NCI-H1694 treated with DMSO at 0.1 percent for 48 hours (cell line): Measurements from ENCODE around the gene MCAM.

Source experiments
- DNase-seq: peaks from one replicate; lab custom pipeline; 2025; lab: John Stamatoyannopoulos, UW

MCAM gene

DNA sequence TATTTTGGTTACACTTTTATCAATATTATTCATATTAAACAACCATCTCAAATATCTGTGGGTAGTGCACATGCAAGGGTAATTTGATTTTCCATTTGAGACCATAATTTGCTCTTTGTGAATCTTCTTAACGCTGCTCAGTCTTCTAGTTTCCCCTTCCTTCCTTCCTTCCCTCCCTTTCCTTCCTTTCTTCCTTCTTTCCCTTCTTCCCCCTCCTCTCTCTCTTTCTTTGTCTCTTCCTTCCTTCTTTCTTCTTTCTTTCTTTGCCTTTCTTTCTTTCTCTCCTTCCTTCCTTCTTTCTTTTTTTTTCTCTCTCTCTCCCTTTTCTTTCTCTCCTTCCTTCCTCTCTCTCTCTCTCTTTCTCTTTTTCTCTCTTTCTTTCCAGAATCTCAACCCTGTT, 13.3 kb upstream of the MCAM start:
- no peak for DNase-seq

DNA sequence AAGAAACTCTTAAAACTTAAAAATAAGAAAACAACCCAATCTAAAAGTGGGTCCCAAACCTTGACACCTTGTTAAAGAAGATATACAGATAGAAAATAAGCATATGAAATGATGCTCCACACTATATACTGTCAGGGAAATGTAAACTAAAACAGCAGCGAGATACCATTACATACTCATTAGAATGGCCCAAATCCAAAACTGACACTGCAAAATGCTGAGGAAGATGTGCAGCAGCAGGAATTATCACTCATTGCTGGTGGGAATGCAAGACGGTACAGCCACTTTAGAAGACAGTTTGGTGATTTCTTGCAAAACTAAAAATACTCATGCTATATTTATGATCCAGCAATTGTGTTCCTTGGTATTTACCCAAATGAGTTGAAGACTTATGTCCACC, 12.4 kb upstream of the MCAM start:
- no peak for DNase-seq

DNA sequence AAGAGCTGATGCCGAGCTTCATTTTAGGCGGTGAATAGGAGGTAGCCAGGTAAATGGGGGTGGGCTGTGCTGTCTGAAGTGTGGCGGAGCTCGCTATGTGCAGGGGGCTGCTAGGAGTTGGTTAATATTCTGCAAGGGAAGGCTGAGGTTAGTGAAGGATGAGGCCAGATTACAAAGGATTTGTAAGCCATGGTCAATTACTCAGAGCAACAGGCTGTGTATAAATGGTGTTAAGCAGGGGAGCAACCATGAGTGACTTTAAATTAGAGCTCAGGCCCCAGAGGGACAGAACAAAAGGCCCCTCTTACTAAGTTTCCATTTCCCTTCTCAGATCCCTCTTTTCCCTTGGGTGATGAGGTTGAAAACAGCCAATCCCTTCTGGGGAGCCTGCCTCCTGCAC, 7.3 kb upstream of the MCAM start:
- no peak for DNase-seq

DNA sequence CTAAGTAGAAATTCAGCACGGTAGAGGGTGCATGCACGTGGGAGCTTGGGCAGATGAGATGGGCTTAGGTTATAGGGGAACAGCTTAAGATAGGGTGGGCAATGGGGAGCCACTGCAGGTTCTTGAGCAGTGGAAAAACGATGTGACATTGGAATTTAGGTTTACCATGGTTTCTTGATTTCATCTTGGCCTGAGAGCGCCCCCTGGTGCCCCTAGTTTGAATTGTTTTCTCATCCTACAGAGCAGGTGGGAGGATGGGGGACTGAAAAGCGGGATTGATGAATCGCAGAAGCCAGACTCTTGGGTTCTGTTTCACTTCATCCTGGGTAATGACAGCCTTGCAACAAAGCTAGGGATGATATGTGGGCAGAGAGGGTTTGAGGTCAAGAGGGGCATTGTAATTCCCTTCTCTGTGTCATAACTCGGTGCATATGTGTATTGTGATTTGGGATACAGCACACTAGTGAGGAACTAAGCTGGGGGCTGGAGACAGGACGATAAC, 6.7 kb upstream of the MCAM start:
- peak; percentile 36 for DNase-seq

DNA sequence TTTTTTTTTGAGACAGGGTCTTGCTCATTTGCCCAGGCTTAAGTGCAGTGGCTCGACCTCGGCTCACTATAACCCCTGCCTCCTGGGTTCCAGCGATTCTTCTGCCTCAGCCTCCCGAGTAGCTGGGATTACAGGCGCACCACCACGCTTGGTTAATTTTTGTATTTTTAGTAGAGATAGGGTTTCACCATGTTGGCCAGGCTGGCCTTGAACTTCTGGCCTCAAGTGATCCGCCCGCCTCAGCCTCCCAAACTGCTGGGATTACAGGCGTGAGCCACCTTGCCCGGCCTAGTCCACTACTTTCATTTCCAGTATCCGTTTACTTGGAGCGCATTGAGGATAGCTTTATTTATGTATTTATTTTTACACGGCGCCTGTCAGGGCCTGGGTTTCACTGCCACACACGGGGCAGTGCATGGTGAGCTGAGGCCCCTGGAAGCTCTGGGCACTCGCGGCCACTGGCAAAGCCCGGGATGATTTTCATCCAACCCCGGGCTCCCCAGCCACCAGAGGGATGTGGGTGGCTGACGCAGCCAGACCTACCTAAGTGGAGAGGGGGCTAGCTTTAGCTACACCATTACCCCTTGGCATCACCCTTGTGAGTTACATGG, 6.1 kb upstream of the MCAM start:
- DNase-seq, result no peak

DNA sequence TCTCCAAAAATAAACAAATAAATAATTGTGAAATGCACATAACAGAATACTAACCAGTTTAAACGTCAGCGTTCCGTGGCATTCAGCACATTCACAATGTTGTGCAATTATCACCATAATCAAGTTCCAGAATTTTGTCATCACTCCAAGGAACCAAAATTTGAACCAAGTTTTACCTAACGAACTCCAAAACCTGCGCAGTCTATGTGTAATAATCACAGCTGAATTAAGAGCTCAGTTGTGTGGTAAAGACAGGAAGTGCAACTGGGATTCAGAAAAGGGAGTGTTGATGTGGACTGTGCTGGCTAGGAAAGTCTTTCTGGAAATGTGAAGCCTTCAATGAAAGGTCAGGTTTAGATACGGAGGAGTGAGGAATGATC, 5.4 kb upstream of the MCAM start:
- DNase-seq, result no peak

DNA sequence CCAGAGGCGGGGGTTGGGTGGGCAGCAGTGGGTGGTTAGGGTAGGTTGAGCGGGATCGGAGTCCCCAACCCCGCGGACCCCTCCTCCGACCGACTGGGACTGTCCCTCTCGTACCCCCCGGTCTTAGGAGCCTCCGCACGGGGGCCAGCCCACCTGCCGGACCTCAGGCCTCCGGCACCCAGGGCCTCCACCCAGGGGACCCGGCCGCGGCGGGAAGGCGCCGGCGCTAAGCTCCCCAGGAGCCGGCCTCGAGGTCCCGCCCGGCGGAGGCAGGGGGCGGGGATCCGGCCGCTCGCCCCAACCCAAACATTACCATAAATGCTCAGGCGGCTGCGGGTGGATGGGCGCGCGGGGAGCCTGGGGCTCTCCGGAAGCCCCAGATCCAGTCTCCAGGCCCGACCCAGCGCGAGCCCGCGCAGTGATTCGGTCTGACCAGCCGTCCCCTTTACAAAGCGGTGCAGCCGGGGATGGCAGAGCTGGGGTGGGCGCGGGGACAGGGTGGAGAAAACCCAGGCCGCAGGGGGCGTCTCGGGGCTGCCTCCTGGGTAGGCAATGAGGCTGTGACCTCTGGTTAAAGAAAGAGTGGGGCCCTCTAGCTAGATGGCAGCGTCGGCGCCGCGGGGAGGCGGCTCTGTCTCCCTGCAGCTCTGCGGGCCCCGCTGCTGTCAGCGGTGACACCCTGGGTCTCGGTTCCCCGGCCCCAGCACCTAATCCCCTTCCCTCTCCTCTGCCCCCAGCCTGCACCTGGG, 4.0 kb upstream of the MCAM start:
- DNase-seq, result no peak

DNA sequence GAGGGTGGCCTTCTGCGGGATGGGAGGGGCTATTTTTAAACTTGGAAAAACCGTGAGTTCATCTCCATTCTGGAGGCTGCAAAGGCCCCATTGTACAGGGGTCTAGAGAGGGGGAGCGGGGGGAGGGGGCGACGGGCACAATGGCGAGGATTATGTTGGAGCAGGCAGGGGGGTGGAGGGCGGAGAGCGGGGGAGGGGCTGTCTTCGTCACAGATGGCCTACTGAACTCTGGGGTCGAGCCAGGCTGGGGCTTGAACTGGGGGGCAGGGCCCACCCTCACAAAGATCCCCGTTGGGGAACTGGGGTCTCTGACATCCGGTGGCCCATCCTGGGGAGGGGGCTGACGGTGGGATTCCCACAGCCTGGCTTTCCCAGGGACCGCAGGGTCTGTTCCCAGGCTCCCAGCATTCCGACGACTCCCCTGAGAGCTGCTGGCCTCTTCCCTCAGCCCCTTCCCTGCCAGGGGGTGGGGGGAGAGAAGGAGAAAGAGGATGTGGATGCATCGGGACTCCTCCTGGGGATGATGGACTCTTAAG, 3.4 kb upstream of the MCAM start:
- no peak for DNase-seq

DNA sequence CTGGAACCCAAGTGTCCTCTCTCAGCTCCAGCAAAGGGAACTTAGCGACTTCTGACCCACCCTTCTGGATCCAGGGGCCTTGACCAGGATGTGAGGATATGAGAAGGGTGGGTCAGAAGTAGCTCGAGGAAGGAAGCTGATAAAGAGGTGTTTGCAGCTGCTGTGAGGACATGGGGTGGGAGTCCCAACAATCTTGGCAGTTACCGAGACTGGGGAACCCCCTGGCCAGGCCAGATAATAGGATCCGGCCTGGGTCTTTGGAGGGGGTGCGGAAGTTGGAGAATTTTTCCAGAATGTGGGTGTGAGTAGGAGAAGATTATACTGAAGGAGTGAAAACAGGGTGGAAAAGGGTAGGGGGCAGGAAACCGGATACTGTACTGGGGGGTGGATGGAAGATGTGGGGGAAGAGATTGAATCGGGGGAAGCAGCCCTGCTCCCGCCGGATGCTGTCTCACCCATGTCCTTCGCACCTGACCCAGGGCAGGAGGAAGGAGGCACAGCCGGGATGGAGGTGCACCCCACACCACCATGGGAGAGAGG, 2.8 kb upstream of the MCAM start:
- DNase-seq, result no peak

DNA sequence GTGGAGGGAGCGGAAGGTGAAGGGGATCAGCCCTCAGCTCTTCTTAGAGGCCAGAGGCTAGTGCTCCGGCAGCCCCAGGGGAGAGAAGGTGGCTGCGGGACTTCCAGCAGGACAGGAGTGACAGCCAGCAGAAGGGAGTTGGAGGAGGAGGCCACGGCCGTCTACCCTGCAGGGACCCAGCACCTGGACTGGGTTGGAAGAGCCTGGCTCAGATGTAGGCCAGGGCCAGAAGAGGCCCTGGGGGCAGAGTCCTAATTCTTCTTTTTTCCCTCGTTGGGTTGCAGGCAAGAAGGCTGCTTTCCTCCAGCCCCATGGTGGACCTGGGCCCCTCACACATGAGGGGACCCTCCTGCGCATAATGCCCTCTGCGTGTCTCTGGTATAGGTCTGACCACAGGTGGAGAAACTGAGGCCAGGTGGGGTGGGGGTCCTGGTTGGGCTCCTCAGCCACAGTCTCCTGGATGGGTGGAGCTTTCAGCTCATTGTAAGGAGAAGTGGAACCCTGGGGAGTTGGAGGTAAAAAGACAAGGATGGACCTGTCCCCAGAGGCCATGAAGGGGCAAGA, 2.3 kb upstream of the MCAM start:
- DNase-seq, result no peak

DNA sequence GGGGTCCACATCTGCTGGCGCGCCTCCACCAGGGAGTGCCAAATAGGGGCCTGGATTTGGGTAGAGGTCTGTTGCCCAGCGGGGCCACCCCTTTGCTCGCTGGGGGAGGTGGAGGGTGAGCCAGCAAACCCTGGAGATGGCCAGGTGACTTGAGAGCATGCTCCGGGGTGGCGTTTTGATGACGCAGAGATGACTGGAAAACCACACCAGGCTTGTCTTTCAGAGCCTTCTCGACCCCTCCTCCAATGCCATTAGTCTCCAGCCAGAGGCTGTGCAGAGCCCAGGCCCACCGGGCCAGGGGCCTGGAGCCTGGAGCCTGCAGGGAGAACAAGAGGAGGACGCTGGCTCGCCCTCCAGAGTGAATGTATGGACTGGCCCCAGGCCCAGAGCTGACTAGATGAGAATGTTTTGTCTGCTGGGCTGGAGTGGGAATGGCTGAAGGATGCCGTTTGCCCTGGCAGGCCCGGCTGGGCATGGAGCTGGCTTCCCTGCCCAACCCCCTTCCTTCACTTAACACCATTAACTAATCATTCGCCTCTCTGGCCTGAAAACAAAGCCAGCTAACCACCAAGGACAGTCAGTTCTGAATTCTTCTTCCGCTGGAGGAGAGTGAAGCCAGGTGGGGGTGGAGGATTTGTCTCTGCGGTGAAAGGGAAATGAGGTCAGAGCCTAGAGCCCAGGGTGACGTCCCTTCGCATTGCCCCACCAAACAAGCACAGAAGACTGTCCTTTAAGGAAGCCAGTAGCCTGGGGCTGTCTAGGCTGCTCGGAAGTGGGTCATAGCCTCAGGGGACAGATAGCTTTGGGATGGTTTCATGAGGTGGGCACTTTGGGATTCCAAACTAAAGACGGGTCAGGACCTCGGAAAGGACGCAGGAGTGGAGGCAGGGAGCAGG, 1.6 kb upstream of the MCAM start:
- no peak for DNase-seq

DNA sequence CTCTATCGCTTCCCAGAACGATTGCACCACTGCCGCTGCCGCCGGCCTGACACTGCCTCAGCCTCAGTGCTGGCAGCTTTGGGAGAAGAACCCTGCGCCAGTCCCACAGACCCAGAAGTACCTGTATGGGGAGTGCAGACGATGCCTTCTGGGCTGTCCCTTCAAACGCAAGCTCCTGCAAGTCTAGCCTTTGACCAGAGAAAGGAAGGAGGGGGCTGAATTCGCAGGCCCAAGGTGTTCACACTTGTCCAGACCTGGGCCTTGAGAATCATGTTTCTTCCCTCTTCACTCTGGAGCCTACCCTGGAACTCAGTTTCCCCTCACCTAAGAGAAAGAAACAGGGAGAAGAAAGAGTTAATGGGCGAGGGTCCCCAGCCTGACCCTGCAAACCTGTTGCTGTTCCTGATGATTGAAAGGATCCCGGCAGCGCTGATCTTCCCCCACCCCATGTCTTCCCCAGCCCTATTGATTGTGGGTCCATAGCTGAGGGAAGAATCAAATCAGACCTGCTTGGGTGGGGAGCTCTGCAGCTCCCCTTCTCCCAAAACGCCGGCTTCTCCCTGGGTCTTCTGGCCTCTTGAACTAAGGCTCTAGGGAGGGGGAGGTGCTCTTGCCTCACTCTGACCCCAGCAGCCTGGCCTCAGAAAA, 786 bp upstream of the MCAM start:
- DNase-seq, result no peak

DNA sequence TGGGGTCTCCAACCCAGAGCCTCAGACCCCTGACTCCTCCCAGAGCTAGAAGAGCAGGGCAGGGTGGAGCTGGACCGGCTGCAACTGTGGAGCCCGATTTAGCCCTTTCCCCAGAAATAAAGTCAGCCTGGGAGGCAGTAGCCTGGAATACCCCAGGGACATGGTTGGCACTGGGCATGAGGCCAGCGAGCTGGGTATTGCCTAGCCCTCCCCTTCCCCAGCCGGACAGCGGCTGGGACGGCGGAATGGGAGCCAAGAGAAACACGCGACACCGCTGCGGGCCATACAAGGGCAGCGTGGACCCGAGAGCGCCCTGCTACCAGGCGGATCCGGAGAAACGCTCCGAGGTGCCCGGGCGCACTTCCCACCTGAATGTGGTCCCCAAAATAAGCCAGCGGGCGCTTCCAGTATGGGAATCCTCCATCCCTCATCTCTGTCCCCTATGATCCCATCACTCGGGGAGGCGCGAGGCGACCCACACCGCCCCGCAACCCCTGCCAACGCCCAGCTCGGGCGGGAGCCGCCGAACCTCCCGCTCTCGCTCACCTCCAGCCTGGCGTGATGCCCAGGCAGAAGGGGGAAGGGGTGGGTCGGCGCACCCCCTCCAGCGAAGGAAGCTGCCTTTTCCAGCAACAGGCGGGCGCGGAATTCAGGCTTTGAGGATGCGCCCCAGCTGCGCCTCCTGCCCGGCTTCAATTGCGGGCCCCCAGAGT, 758 bp downstream of the MCAM start:
- DNase-seq, result no peak

DNA sequence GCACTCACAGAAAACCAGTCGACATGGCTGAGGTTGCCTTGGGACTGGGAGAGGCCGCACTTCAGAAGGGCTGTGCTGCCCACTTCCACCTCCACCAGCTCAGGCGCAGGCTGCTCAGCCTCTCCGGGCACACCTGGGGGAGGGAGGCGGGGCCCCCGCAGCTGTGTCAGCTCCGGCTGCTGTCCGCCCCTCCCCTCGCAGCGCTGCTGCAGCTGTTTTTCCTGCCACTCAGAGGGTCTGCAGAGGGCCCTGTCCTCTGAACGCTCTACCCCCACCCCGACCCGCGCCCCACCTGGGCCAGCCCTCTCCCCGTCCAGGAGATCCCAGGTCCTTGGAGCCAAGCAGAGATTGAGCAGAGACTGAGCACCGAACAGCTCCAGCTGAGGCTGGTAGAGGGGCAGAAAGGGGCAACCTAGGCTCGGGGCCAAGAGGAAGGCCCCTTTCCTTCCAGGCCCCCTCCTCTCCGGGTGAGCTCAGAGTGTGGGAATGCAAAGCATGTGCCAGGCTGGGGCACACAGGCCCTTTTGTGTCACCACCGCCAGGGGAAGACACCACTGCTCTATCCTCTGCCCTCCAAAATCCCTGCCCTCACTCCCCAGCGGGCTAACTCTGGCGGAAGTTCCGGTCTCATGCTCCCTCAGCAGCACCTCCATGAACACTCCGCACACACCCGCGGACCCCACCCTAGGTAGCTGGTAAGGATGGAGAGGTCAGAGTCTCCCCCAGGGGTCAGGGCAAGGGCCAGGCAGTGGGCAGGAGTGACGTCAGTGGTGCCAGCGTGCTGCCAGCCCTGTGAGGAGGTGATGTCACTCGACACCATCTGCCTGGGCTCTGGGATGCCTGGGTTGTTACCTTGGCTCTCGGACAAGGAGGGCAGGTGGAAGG, 1.6 kb downstream of the MCAM start:
- DNase-seq, result no peak

DNA sequence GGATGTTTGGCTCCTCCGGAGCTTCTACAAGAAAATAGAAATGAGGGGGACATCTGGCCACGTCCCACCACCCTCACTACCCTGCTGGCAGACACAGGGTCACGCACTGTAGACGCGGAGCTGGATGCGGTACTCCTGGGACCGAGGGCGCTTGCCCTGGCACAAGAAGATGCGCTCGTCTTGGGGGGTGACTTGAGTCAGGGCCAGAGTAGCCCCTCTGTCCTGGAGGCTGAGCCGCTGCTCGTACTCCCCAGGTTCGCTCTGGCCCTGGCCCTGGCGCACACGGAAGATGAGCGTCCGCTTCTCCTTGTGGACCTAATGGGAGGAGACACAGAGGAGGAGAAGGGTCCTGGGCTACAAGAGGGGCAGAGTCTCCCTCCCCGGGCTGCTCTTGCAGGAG, 2.2 kb downstream of the MCAM start:
- no peak for DNase-seq

DNA sequence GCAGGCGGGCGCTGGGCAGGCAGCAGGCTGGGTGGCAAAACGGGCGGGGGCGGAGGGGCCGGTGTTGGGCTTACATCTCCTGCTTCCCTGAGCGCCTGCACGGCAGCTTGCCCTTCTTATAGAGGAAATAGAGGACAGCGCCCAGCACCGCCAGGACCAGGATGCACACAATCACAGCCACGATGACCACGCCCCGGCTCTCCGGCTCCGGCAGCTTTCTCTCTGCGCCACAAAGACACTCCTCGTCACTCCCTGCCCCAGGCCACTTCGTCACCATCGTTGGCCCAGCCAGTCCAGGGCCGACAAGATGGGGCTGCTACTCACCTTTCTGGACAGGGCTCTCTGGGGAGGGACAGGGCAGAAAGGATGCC, 6.3 kb downstream of the MCAM start:
- no peak for DNase-seq

DNA sequence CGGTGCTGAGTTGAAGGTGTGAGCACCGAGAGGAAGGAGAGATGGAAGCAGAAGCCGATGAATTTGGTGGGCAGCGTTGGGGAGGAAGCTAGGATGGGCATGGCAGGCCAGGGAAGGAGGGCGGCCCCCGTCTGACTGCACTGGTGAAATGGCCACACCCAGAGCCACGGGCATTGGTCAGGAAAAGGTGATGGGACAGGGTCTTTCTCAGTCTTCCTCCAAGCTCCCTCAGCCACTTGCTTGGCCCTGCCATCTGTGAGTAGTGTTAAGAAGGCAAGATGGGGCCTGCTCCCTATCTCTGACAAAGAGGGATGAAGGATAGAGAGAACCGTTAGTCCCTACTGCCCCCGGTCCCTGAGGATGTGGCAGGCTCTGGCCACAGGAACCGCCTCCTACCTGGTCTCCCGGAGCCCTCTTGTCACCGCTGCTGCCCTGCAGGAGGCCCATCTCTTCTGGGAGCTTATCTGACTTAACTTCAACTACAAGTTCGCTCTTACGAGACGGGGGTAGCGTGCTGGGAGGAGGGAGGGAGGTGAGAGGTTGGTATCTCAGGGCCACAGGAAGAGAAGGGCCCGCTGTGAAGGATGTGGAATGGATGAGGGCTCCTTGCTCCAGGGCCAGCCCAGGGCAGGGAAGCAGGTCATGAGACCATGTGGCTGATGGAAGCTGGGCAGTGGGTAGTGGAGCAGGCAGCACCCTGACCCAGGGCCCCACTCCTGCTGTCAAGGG, 6.8 kb downstream of the MCAM start:
- no peak for DNase-seq

DNA sequence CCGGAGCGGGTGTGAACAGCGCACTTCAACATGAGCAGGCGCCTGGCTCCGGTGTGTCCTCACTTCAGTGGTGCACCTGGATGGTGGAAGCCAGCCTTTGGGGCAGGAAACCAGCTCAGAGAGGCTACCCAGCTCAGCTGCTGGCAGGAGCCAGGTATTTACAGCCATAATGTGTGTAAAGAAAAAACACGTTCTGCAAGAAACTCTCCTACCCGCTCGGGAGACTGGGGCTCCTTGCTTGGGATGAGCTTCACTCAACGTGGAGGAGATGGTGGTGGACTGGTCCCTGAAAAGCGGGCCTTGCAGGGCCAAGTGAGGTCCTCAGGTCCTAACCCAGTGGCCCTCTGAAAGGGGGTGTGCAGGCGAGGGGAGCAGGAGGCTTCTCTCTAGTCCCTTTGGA, 7.5 kb downstream of the MCAM start:
- no peak for DNase-seq

DNA sequence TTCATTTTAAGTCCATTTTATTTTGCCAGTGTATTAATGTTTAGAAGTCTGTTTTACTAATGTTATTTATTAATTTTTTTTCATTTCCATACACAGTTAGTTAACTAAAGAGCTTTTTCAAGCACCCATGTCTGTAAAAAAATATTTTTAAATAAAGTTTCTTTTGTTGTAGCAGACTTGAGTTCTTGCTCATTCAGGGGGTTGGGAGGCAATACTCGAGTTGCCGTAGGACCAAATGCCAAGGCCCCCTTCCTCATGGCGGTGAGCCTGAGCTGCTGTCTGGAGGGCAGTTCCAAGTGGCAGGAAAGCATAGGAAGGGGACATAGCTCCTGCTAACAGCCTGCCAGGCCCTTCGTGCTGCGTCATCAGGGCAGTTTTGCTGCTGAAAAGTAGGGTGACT, 9.0 kb downstream of the MCAM start:
- no peak for DNase-seq
